Measurements from ENCODE around the gene USP15.

USP15 gene

DNA sequence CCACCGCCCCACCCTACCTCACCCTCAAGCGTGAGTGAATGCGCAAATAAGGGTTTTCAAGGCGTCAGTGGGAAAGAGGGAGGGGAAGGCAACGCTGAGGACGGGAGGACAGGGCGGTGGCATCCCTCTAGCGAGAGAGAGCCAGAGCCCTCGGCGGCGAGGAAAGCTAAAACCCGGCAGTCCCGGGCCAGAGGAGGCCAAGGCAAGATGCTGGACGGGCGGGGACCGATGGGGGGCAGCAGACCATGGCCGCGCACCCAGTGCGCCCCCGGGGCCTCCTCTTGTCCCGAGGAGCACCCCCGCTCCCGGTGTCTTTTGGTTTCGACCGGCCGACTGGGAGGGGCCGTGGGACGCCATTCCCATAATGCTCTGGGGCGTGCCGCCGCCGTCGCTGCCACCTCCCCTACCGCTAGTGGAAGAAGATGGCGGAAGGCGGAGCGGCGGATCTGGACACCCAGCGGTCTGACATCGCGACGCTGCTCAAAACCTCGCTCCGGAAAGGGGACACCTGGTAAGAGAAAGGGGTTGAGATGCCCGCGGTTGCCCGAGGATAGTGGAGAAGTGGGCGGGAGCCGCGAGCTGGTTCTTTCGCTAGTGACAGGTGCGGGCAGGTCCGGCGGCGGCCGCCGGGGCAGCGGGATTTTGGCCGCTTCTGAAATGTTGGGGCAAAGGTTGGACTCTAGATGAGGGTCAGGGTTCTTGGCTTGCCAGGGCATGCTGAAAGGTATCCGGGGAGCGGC lies at the start of gene USP15:
USP15 (plus strand) TSS at position 412 of the 740 bp plus-strand sequence; CDS start at position 423, 11 bp downstream.
- DNase-seq, result peak; percentile 96

DNA sequence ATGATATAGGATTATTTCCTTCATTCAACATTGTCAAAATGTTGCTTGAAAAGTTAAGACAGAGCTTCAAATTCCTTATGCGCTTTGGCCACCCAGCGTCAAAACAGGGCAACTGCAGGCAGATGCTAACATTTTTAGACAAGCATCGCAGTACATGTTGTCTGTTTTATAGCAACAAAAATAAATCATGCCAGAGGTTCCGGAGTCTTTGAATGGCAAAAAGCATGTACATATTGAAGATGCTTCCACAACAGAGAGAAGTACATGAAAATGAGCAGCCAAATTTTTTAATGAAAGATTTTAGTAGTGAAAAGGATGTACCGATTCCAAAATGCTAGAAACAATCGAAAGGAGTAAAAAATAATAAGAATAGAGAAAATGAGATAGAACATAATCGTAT lies 49.8 kb upstream of the USP15 start:
- DNase-seq, result no peak

DNA sequence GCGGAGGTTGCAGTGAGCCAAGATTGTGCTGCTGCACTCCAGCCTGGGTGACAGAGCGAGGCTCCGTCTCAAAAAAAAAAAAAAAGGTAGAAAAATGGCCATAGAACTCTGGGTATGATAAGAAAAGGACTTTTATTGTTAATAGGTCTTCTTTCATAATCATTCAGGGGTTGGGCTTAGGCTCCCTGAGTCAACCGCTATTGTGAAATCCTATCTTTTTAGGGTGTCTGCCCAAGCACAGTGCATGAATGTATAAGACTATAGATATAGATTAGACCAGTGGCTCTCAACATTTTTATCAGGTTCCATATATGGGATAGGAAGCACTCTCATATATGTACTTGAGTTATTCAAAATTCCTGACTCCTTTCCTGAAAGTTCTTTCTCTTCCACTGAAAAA lies 48.7 kb upstream of the USP15 start:
- no peak for DNase-seq

DNA sequence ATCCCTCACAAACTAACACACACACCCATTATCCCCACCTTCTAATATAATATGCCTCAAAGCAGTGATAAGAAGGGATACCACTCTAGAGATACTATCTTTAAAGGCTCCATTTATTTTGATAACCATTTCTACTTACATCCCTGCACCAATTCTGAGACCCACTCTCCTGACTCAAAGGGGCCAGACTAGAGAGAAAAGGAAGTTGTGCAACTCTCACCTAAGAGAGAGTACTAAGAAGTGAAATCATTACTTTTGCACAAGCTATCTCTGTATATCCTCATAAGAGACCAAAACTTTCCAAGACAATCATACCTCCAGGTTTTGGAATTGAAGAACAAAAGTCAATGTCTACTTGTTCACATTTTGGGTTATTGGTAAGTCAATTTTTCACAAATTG lies 45.4 kb upstream of the USP15 start:
- DNase-seq, result no peak

DNA sequence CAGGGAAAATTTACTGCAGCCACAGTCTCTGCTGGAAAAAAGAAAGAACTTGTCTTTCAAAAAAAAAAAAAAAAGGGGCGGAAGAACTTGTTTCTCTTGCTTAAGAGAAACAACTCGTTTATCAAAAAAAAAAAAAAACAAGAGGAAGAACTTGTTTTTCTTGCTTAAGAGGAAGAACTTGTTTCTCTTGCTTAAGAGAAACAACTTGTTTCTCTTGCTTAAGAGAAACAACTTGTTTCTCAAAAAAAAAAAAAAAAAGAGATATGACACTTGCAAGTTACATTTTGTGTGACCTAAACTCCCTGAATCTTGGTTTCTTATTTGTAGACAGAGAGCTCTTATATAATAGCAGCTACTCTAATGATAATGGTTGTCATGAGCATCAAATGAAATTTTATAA lies 44.7 kb upstream of the USP15 start:
- no peak for DNase-seq

DNA sequence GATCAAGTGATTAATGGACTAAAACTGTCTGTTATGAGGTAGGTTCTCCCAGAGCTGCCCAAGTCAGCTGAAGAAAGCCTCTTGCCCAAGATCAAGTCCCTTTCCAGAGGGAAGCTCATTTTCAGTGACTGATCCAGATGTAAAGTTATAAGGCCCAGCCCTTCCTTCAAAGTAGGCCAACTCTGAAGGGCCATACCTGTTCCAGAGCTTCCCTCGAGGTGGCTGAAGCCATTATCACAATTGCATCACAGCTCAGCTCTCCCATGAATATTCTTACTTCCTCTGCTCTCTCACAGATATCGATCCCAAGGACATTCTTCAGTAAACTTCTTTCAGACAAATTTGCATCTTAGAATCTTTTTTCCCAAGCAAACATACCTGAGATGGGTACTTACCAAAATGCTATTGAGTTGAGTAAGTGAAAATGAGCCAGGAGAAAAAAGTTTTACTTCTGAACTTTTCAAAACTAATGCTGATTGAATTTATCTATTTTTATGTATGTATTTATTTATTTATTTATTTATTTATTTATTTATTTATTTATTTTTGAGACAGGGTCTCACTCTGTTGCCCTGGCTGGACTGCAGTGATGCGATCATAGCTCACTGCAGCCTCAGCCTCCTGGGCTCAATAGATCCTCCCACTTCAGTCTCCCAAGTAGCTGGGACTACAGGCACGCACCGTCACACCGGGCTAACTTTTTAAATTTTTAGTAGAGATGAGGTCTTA lies 42.6 kb upstream of the USP15 start:
- DNase-seq, result no peak

DNA sequence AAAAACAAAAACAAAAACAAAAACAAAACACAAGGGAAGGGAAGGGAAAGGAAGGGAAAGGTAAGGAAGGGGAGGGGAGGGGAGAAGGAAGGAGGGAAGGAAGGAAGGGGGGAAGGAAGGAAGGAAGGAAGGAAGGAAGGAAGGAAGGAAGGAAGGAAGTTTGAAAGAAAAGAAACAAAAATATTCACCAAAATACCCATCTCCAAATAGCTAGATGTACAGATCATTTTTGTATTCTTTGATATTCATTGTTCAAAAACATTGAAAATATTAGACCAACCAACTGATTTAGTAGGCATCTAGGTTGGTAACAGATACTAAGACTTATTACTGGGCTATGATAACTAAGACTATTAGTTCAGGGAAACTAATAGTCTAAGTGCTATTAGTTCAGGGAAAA lies 39.1 kb upstream of the USP15 start:
- DNase-seq, result no peak

DNA sequence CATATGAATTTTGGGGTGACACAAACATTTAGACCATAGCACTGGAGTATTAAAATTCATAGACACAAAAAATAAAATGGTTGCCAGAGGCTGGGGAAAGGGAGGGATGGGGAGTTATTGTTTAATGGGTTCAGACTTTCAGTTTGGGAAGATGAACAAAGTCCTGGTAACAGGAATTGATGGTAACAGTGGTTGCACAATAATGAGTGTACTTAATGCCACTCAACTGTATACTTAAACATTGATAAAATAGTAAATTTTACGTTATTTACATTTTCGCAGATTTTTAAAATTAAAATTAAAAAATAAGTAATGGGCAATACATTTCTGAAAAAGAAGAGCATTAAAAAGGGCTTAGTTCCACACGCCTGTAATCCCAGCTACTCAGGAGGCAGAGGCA lies 35.6 kb upstream of the USP15 start:
- no peak for DNase-seq

DNA sequence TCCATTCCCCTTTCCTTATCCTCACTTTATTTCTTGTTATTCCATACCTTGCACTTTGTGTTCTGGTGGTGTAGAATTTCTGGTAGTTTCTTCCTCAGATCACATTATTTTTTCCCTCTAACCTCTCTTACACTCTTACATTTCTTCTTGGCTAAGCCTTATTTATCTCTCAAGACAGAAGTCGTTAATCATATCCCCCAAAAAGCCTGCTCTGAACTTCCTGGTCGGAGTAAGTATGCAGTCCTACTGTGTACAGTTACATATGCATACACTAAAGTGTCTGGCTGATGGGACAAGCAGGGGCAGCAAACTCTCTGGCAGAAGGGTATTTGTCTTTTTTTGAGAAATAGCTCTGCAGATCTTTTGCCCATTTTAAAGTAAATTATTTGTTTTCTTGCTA lies 33.1 kb upstream of the USP15 start:
- no peak for DNase-seq

DNA sequence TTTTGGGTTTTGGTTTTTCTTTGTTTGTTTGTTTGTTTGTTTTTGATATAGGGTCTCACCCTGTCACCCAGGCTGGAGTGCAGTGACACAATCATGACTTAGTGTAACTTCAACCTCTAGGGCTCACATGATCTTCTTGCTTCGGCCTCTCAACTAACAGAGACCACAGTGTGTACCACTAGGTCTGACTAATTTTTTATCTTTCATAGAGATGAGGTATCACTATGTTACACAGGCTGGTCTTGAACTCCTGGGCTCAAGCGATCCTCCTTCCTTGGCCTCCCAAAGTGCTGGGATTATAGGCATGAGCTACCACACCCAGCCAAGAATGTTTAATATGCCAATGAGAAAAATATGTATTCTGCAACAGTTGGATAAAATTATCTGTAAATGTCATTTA lies 29.6 kb upstream of the USP15 start:
- DNase-seq, result no peak

DNA sequence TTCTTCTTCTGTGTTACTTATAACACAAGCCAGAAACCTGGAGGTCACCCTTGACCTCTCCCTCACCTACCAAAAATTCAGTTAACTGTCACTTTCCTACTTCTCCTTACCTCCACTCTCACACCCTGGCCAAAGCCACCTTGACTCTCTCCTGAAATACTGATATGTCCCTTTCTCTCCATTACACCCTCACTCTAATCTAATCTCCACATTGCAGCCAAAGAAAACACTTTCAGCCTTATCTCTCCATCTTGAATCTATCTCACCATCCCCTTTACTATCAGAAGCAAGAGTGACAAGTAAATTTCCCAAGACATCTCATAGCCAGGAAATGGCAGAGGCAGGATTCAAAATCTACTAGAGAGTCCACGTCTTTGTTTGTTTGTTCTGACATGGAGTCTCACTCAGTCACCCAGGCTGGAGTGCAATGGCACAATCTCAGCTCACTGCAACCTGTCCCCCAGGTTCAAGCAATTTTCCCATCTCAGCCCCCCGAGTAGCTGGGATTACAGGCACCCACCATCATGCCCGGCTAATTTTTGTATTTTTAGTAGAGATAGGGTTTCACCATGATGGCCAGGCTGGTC lies 28.0 kb upstream of the USP15 start:
- DNase-seq, result no peak

DNA sequence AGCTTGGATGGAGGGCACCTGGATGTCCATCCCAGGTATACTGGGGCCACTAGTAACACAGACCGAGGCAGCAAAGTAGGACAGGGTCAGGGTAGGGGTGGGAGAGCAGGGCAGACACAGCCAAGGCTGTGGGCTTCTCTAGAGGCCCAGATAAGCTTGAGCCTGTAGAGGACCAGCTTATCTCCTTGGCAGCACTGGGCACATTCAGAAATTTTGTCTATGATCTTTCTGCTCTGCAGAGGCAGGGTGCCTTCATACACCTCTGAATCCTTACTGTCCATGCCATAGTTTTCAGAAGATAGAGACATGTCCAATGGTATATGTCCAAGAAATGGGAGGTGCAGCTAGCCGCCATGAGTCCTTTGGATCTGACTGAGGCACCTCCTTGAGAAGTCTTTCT lies 26.4 kb upstream of the USP15 start:
- DNase-seq, result no peak

DNA sequence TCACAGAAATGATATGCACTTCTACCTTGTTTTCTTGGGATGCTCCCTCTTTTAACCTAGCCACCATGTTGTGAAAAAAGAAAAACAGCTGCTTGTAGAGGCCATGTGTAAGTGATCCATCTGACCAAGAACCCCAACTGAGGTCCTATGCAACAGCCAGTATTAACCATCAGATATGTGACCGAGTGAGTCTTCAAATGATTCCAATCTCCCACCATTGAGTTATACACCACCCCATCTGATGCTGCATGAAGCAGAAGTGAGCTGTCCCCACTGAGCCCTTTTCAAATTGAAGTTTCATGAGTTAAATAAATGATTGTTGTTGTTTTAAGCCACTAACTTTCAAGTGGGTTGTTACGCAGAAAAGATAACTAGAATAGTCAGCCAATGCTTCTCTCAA lies 20.6 kb upstream of the USP15 start:
- DNase-seq, result no peak

DNA sequence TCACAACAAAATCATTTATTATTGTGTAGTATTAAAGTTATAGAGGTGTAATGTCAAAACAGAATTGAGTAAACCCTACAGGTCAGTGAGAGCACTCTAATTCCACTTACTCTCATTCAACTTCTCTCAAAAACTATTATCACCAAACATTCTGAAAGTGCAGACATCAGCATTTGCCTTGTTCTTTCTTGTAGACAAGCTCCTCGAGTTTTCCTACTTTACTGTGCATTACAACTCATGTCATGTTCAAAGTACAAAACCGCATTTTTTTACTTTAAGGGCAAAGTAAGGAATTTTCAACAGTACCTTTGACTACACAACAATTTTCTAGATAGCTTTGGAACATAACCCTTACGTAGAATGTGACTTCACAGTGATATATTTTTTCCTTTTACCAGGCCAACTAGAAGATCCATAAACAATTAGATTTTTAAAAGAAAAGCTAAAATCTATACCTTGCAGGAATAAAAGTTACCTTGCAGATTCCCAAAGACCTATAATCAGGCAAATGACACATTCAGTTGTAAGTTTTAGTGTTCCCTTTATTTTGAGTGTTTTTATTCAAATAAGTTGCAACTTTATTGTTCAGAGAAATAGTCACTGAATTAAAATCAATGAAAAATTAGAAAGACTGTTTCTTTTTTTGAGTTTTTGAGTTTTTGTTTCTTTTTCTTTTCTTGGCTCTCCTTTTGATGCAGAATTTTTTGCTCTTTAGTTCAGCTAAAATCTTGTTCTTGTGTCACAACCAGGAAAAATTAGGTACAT lies 12.7 kb upstream of the USP15 start:
- no peak for DNase-seq

DNA sequence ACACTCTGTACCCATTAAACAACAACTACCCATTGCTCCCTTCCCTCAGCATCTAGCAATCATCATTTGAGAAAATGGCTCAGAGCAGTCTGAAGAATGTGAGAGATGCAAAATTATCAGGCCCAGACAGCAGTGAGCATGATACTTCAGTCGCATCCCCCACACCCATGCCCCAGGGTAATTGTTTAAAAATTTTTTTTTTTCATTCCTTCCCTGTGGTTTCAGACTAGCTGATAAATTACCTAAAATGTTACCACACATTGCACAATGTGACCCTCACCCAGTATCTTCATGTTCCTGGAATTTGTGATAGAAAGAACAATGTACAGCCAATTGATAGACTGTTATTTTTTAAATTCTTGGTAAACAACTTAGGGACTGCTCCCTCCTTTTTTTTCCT lies 11.3 kb upstream of the USP15 start:
- DNase-seq, result no peak

DNA sequence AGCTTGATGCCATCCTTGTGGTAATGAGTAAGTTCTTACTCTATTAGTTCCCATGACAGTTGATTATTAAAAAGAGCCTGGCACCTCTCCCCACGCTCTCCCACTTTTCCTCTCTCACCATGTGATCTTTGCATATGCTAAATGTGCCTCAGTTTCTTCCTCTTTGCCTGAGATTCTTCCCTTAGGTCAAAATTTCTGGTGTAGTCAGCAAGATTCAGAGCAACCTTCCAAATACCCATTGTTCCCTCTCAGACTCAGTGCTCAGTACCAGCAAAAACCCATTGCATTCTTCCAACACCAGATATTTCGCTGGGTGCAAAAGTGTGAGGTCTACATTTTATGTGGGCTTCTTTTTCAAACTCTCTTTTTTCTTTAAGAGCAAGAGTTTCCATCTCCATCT lies 10.8 kb upstream of the USP15 start:
- DNase-seq, result no peak

DNA sequence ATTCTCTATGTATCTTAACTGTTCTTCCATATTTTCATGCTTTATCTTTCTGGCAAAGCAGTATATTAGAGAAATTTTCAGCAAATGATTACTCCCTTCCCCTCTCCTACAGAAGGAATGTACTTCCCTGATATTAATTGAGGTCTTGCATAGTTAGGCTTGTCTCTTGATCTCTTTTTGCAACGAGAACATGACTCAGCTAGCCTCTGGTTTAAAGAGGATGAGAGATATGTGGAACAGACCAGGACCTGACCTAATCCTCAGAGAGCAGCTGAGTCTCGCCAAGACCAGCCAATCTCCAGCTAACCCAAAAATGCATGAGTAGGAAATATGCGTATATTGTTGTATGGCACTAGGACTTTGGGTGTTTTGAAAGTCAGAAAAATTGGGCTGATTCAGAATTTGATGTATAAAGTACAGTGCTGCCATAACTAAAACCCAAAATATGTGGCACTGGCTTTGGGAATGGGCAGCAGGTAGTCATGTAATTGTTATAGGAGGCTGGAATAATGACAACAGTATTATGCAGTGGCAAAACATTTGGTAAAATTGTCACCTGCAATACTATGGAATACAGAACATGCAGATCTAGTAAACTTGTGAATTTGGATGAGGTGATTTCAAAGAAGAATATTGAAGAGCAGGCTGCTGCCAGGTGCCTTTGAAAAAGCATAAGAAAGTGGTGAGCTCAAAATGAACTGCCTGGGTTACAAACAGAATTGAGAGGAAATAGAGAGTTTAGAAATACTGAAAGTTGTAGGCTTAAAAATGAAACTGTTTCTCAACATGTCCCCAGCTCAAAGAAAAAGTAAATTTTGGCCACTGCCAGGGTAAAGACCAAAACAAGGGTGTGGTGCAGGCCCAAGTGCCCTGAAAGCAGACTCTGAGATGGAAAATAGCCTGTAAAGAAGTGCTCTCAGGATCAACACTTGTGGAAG lies 9.3 kb upstream of the USP15 start:
- no peak for DNase-seq

DNA sequence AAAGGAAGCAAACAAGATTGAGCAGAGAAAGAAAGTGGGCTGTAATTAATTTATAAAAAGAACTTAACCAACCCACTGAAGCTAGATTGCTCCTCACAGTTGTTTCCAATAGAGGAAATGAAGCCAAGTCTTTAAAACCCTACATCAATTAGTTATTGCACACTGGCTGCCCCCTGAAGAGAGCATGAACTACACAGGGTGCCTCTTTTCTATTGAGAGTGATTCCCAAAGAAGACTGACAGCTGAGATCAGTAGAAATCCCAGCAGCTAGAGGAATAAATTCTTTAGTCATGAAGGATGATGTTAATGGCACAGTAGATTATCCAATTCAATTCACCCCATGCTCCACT lies 8.6 kb upstream of the USP15 start:
- no peak for DNase-seq

DNA sequence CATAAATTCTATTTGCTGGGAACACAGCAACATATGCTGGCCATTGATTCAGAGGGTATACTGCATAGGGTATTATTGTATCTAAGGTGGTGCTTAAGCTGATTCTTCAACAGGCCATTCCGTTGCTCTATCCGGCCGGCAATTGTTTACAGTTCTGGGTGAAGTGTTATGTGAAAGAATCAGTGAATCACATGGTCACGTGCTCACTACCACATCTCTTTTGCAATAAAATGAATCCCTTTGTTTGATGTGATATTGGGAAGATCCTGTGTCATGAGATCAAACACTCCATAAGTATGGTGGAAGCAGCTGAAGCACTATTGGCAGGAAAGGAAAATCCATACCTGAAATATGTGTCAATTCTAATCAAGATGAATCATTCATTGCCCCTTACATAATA lies 7.6 kb upstream of the USP15 start:
- no peak for DNase-seq

DNA sequence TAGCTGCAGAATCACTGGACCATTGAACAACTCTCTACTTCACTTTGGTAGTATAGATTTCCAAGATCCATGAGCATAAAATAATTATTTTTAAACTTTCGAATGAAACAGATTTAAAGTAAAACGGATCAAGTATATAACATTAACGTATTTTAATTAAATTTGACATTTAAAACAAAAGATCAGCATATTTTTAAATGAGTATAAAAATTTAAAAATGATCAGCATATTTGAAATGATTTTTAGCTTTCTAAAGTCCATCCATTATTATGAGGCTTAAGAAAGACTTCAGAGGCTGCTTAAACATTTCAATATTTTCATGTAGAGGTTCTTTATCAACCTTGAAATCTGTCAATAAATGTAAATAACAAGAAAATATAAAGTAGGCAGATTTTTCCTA lies 5.2 kb upstream of the USP15 start:
- DNase-seq, result no peak

DNA sequence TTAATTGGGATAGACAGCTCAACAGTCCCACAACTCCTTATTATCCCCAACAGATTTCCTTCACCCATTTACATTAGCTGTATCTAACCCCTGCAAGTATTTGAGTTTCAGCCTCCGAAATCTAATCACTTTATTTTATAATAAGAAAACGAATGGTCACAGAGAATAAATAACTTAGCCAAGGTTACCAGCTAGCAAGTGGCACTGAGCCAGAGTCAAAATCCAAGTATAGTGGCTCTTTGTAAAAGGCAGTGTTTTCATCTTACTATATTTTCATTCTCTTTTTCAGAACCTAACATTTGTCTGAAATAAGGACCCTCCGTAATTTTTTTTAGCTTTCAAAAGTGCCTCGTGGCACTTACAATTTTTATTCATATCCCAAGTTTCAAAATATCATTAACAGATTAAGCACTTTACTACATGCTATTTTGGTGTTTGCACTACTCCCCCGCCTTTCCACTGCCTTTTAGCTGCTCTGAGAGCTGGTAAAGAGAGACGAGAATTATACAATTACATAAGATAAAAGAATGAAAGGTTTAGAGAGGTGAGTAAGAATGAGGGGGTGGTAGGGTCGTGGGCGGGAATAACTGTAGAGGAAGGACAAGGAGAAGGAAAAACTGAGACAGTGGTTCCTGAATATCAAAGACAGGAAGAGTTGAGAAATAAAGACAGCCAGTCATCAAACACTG lies 3.7 kb upstream of the USP15 start:
- DNase-seq, result no peak

DNA sequence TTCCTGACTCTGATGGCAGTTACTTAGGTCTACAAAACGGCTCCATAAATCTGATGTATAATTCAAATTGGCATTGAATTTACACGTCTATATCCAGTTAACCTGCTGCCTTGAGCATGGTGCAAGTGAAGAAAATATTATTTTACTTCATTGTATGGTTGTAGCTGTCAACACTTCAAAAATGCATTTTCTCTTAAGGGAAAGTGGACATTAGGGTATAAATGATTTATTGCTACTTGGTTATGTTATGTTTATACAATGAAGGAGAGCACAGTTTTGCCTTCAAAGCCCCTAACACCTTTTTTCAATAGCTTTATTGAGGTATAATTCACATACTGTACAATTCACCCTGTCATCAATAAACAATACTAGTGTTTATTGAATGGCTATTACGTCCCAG lies 2.0 kb upstream of the USP15 start:
- no peak for DNase-seq
